HG02885 (cell line): ENCODE measurements around the gene PPP1R37.
"Not testable (repeated sequence)": the region's sequence is repeated elsewhere in the genome, so short reads cannot be mapped to it uniquely, and the experiment has no call there.

Source experiments
- ATAC-seq: cut with Tn5 transposase; IDR thresholded peaks from one replicate; pipeline ENCODE4 v1.9.1; 2021; ENCODE audit warnings: mild to moderate bottlenecking; ENCODE audit not compliant: unreplicated experiment, poor library complexity

PPP1R37 gene

DNA sequence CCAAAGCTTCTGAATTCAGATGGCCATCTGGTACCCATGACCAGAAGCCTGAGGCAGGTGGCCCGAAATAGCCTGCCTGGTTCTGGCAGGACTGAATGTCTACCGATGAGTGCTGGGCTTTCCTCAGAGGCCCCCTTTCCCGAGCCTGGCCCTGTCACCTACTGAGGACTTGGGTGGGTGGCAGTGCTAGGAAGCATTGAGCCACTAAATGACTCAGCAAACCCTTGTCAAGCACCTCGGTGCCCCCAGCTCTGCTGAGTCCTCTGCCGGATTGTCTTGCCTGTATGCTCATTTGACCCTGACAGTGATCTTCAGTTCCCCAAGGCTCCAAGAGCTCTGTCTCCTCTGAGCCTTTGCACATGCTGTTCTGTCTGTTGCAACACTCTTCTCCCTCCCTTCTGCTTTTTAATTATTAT is 17.9 kb downstream of the PPP1R37 start:
- no peak for ATAC-seq

DNA sequence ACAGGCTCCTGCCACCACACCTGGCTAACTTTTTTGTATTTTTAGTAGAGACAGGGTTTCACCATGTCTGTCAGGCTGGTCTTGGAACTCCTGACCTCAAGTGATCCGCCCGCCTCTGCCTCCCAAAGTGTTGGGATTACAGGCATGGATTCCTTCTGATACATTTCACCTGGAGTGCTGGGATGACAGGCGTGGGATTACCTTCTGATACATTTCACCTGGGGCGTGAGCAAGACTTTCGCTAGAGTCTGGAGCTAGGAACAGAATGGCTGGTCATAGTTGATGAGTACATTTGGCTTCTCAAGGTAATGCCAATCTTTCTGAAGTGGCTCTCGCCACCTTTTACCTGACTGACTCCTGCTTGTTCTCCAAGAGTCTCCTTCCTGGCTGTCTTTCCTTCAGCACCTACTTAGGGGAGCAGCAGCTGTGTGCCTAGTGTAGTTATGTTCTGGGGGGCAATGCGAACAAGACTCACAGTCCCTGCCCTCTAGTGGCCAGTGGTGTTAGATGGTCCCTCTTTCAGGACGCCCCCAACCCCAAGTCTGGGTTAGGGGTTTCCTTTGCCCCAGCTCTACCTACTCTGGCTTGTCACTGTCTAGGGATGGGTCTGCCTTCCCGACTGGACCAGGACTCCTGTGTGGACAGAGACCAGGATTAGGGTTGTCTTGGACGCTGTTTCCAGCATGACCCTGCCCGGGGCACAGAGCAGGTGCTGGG is 19.3 kb downstream of the PPP1R37 start:
- ATAC-seq: no peak

DNA sequence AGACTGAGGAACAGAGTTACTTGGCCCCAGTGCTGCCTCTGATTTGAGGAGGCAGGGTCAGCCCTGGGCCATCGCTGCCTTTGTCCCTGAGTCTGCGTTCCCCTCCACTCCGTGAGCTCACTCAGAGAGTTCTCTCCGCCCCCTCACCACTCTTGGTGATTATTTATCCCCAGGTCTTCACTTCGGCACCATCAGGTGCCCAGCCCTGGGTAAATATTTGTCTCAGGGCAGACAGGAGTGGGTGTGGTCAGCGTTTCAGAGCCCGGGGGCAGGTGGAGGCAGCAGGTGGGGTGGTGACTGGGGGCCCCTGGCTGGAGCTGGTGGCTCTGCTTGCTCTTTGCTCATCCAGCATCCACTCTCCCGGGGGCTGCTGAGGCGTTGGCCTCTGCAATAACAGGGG is 20.6 kb downstream of the PPP1R37 start:
- no peak for ATAC-seq

DNA sequence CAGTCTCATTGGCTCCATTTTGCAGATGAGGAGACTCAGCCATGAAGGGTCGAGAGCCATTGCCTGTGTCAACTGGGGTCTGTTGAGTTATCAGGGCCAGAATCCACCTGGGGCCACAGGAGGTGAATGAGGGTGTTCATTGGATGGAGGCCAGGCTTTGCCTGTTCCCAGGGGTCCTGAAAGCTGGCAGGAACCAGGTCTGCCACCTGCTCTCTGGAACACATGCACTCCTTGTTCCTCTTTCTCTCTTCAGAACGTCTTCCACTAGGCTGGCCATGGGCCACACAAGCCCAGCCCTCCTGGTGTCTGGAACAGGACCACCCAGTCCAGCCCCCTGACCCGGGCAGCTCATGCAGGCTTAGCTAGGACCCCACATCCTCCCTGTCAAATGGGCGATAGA is 21.1 kb downstream of the PPP1R37 start:
- ATAC-seq: no peak

DNA sequence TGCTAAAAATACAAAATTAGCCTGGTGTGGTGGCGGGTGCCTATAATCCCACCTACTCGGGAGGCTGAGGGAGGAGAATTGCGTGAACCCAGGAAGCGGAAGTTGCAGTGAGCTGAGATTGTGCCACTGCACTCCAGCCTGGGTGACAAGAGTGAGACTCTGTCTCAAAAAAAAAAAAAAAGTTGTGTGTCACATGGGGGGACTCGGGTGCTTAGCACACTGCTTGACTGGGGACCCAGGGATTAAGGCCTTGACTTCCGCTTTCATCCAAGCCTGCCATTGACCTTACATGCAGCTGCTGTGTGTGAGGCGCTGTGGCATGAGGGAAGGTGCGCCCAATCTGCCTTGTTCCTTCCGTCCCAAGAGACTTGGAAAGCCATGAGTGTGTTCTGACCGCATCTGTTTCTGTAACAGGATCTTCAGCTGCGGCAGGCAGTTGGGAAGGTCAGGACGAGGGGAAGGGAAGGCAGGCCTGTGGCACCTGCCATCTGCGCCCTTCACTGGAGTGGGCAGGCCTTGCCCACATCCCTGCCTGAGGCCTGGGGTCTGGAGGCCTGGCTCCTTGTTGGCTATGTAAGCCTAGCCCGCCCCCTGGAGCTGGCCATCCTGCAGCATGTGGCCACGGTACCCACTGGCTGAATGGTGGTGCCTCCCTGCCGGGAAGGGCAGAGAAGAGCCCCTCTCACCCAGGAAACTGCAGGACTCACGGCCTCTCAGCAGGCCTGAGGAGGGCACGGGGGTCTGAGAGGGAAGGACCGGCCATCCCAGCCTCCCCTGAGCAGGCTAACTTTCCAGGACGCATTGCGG is 23.0 kb downstream of the PPP1R37 start:
- ATAC-seq: no peak

DNA sequence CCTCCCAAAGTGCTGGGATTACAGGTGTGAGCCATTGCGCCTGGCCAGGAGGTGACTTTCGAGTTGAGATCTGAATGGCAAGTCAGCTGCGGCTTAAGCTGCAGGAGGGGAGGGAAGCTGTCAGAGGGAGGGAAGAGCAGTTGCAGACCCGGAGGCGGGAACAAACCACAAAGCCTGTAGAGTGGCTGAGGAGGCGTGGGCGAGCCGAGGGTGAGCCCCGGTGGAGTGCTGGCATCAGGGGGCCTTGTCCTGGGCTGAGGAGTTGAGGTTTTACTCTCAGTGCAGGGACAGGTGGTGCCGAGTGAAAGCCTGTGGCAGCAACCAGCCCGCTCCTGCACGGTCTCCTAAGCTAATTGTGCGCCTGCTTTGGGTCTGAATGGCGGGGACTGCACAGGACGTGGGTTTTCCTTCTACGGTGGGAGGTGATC is 24.2 kb downstream of the PPP1R37 start:
- no peak for ATAC-seq

DNA sequence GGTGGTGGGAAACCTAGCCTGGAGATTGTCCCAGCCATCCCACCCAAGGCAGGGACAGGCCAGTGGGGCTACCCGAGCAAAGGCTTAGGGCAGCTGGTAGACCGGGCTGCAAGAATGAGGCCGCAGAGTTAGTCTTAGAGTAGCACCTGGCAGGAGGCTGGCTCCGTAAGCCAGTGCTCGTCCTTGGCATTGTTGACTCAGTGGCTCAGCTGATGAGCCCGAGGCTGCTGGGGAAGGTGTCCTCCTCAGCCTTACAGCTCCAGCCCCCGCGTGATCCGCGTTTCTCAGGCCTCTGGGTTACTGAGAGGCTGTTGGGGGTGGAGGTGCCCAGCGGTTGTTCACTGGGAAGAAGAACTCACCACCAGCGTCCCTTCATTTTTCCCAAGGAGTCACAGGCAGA is 24.7 kb downstream of the PPP1R37 start:
- ATAC-seq: no peak

DNA sequence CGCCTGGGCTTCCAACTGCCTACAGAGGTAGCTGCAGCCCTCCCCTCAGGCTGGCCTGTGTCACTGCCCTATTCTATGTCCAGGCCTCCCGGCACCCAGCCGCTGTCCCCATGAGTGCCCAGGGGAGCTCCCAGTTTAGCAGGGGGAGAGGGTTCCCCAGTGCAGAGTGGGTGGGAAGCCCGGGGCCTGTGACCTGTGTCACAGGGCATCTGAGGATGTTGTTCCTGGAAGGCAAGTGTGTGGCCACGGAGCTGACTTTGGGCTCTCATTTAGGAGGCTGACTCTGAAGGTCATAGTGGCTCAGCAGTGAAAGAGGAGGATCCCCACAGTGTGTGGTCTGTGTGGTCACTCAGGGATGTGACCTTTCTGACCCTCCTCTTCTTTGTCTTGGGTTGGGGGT is 25.1 kb downstream of the PPP1R37 start:
- no peak for ATAC-seq

DNA sequence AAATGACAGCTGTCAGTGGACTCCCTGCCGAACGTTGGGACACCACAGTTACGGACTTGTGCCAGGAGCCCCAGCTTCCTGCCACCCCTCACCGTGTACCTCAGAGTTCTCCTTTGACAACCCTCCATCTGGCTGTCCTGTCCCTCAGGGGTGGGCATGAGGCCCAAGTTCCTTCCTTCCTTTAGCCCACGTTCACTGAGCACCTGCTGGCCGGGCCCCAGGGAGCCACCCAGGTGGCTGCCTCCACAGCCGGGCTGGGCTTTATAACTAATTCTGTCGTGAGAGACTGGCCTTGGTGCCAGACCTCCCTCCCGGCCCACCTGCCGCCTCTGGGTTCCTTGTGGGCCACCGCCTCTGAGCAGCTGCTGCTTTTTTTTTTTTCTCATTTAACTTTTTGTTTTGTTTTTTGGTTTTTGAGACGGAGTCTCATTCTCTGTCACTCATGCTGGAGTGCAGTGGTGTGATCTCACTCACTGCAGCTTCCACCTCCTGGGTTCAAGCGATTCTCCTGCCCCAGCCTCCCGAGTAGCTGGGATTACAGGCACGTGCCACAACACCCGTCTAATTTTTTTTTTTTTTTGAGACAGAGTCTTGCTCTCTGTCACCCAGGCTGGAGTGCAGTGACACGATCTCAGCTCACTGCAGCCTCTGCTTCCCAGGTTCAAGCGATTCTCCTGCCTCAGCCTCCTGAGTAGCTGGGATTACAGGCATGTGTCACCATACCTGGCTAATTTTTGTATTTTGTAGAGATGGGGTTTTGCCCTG is 25.8 kb downstream of the PPP1R37 start:
- ATAC-seq: not testable (repeated sequence)

DNA sequence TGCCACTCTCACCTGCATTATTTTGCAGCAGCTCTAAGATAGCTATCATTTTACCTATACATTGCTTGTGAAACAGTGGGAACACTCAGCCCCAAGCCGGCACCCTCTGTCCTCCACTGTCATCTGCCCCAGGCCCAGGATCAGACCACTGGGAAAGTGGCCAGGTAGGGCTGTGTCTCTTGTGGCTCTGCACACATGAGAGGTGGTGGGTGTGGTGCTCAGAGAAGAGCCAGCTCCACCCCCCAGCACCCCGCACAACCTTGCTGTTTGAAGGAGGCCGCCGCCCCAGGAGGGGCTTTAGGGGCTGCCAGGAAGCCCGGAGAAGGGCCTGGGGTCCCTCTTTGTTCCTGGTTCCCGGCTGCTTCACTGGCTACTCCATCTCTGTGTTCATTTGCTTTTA is 26.6 kb downstream of the PPP1R37 start:
- no peak for ATAC-seq

DNA sequence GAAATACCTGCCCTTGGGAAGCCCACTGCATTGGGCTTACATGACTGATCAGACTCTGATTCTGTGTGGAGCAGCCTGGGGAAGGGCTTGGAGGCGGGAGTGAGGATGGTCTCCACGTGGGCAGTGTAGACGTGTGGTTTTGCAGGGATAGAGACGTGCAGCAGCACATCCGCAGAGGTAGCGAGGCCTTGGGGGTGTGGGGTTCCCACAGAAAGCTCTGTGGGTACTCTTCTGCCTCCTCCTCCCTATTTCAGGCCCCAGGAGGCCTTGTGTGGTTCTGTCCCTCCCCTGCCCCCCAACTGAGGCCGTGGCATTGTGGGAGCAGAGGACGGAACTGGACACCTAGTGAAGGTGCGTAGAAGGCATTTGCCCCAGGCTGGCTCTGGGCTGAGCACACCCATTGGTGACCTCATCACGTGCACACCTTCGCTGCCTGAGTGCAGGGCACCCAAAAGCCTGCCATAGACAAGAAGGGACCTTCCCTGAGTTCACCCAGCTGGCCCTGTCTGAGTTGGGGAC is 28.9 kb downstream of the PPP1R37 start:
- no peak for ATAC-seq

DNA sequence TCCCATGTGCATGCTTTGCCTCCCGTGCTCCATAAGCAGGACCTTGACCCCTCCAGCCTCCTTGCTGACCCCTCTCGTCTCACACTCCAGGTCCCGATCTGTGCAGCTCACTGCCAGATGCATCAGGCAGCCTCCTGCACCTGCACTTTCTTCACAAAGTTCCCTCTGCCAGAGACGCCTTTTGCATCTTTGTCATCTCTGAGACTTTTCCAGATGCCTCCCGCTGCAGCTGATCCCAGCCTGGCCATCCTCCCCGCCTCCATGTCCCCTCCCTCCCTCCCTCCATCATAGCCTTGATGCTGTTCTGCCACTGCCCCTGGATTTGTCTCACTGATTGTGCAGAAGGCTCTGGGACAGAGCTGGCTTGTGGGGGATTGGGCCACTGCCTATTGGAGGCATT is 29.9 kb downstream of the PPP1R37 start:
- no peak for ATAC-seq

DNA sequence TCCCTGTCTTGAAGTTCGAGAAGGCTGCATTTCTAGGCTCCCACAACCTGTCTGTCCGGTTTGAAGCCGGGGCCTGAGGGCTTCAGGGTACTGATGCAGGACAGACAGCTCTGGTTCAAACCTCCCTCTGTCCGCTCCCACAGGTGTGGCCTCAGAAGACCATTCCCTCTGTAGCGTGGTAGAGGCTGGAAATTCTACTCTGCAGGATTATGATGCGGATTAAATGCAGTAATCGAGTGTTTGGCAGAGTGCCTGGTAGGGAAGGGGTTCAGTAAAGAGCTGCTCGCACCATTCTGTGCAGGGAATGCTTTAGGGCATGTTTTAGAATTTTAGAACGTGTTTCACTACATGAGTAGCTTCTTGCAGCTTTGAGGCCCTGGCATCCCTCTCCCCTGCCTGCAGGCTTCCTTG is 30.5 kb downstream of the PPP1R37 start:
- ATAC-seq: no peak

DNA sequence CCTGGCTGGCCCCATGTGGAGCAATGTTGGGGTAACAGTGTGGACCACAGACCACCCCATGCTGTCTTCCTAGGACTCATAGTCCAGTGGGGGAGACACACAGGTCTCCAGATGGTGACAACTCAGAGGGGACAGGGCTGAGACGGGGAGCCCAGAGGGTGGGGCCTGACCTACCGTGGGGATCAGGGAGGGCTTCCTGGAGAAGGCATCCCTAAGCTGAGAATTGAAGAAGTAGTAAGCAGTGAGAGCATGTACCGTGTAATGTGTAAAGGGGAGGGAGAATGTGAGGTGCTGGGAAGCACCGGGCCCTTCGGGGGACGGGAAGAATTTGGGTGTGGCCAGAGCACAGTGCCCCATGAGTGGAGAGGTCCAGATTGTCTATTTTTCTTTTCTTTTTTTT is 31.0 kb downstream of the PPP1R37 start:
- no peak for ATAC-seq

DNA sequence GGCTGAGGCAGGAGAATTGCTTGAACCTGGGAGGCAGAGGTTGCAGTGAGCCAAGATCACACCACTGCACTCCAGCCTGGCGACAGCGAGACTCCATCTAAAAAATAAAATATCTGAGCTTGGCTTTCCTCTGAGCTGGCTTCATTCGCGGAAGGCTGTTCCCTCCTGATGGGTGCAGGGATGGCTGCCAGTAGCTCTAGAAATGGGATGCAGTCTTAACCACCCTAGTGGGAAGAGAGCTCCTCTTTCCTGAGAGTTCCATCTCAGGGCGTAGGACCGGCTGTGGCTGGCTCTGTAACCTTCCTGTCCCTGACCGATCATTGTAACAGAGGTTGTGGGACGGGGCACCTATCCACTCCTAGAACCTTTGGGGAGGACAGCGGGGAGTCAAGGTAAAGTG is 32.4 kb downstream of the PPP1R37 start:
- ATAC-seq: no peak

DNA sequence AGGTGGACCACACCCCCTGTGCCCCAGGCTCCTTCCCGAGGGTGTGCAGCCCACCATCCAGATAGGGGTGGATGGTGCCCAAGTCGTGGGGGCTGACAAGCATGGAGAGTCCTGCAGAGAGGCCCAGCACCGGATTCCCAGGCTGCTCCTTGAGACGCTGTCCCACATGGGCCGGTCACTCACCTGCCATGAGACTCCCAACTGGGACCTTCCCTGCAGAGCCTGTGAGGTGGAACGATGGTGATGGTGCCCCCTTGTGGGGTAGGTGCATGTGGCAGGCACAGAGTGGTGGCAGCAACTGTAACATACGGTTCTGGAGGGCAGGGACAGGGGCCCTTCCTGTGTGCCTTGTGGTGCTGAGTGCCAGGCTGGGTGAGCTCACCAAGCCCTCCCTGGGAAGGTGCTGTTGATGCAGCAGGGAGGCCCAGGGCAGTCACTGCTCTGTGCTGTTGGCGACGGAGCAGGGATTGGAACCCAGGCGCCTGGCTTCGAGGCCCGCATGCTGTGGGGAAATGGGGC is 33.1 kb downstream of the PPP1R37 start:
- no peak for ATAC-seq

DNA sequence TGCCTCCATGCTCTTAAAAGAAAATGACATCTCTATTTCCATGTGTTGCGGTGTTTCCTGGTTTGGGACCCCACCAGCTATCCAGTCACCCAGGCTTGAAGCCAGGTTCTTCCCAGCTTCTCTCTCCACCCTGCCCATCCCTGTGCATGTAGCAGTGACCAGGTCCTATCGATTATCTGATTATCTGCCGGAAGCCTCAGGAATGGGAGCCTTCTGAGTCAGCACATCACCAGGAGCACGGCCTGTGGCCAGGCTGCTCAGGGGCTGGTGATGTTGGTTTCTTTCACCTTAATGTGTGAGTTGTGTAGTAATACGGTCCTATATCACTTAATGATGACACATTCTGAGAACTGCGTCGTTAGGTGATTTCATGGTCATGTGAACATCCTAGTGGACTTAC is 33.7 kb downstream of the PPP1R37 start:
- no peak for ATAC-seq

DNA sequence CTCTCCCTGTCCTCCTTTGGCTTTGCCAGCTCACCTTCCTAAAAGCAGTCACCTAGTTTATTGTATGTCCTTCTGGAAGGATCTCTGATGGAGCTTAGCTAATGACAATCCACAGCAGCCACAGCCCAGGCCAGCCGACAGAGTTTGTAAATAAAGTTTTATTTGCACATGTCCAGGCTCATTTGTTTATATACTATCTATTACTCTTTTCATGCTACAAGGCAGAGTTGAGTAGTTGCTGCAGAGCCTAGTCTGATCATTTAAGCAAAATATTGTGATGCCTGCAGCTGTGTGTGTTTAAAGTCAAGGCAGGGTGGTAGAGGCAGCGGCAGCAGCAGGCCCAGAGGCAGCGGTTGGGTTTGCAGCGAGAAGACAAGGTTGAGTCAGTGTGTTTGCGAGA is 35.2 kb downstream of the PPP1R37 start:
- no peak for ATAC-seq

DNA sequence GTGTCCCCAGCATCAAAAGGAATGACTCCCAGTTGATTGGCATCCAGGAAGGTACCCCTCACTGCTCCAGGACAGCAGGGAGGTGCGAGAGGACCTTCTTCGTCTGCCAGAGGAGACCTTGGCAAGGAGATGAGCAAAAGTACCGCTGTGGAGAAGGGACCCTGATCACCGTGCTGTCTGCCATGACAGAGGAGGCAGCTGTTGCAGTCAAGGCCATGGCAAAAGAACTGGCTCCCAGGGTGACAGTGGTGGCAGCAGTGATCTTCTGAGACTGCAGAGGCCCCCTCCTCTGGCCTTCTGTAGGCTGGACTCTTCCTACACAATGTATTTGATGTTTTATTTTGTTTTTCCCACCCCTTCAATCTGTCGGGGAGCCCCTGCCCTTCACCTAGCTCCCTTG is 35.8 kb downstream of the PPP1R37 start:
- no peak for ATAC-seq

DNA sequence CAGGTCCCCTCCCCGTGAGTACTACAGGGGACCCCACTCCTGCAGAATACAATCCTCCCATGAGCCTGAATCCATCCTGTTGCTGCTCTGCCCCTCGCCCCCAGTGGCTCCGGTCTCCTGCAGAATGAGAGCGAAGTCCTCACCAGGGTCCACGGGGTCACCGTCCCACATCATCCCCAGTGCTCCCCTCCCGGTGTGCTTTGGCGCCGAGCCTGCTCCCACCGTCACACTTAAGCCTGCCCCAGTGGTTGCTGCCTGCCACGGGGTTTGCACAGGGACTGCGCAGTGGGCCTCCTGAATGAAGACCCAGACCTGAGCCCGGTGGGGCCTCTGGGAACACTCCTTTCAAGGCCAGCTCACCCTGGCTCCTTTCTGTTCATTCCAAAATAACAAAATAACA is 37.3 kb downstream of the PPP1R37 start:
- ATAC-seq: no peak
